SK-N-SH (cell line): ENCODE results near the gene TMEM89.

Source experiments
- ELF1 ChIP-seq: IDR thresholded peaks from 2 replicates; pipeline ENCODE4 v1.4.0; 2012
- EP300 ChIP-seq, 2 experiments: IDR thresholded peaks; 2 replicates each; pipeline versions ENCODE4 v1.4.0 to v1.6.1; 2012; ENCODE audit warnings: borderline replicate concordance in 1 of 2, low read depth in 1 of 2, low read length in 1 of 2
- EZH2phosphoT487 ChIP-seq: fragments of 200-600 bp; sonication (generic); IDR thresholded peaks from 2 replicates; pipeline ENCODE4 v1.6.1; 2017; ENCODE audit warnings: low read depth, mixed run types, mild to moderate bottlenecking, antibody characterized with exemption, moderate library complexity, borderline replicate concordance
- IRF3 ChIP-seq: fragments of 150-350 bp; IDR thresholded peaks from 2 replicates; pipeline ENCODE4 v1.6.1; 2016; ENCODE audit warnings: mild to moderate bottlenecking, low read depth, low read length
- MAX ChIP-seq: IDR thresholded peaks from 2 replicates; pipeline ENCODE4 v1.4.0; 2012; ENCODE audit warnings: low read depth
- POLR2AphosphoS5 ChIP-seq: IDR thresholded peaks from 2 replicates; pipeline ENCODE4 v1.6.1; 2012; ENCODE audit warnings: low read depth, low read length
- RCOR1 ChIP-seq: fragments of 150-350 bp; IDR thresholded peaks from 2 replicates; pipeline ENCODE4 v1.6.1; 2017; ENCODE audit warnings: antibody characterized with exemption, low read length
- SMC3 ChIP-seq: IDR thresholded peaks from 2 replicates; pipeline ENCODE4 v1.6.1; 2012; ENCODE audit warnings: low read depth, low read length, improper control_type of control experiment
- TAF1 ChIP-seq: IDR thresholded peaks from 2 replicates; pipeline ENCODE4 v1.6.1; 2012; ENCODE audit warnings: low read depth, mild to moderate bottlenecking, low read length, moderate library complexity, borderline replicate concordance
- USF2 ChIP-seq: fragments of 150-350 bp; IDR thresholded peaks from 2 replicates; pipeline ENCODE4 v1.6.1; 2017; ENCODE audit warnings: antibody characterized with exemption, low read length, low read depth, borderline replicate concordance
- TF ChIP-seq, protein P1 (sequence below): fragments of 200-600 bp; sonication (generic); IDR thresholded peaks from 2 replicates; pipeline ENCODE4 v1.6.1; 2017; ENCODE audit warnings: antibody characterized with exemption, mild to moderate bottlenecking, moderate library complexity
- TF ChIP-seq, protein P2 (sequence below): IDR thresholded peaks from 2 replicates; pipeline ENCODE4 v1.6.1; 2012; ENCODE audit warnings: mild to moderate bottlenecking, low read depth, low read length, moderate library complexity
- TF ChIP-seq, protein P3 (sequence below): IDR thresholded peaks from 2 replicates; pipeline ENCODE4 v1.4.0; 2012; ENCODE audit warnings: low read depth, borderline replicate concordance

DNA sequence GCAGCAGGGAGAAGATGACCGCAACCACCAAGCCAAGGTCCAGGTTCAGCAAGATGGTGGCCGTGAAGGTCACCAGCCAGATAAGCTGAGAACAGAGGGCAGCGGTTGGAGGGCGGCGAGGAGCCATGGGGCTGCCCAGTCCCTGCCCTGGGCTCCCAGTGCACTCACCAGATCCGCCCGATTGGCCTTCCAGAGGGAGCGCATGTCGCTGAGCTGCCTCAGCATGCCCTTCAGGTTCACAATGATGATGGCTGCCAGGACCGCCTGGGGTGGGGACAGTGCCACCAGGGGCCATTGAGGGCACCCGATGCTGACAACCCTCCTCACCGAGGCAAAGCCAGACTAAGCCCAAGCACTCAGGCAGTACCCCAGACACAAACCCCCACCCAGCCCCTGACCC is 8.3 kb upstream of the TMEM89 start:
- TF ChIP-seq IRF3: no peak
- TF ChIP-seq, protein P1, sequence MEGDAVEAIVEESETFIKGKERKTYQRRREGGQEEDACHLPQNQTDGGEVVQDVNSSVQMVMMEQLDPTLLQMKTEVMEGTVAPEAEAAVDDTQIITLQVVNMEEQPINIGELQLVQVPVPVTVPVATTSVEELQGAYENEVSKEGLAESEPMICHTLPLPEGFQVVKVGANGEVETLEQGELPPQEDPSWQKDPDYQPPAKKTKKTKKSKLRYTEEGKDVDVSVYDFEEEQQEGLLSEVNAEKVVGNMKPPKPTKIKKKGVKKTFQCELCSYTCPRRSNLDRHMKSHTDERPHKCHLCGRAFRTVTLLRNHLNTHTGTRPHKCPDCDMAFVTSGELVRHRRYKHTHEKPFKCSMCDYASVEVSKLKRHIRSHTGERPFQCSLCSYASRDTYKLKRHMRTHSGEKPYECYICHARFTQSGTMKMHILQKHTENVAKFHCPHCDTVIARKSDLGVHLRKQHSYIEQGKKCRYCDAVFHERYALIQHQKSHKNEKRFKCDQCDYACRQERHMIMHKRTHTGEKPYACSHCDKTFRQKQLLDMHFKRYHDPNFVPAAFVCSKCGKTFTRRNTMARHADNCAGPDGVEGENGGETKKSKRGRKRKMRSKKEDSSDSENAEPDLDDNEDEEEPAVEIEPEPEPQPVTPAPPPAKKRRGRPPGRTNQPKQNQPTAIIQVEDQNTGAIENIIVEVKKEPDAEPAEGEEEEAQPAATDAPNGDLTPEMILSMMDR: no peak
- TF ChIP-seq TAF1: no peak
- no peak for TF ChIP-seq EP300 (IDR thresholded peaks at IDR 0.05; ENCODE audit: borderline replicate concordance in 1 of 2, low read depth in 1 of 2, low read length in 1 of 2)
- no peak for TF ChIP-seq USF2
- TF ChIP-seq EZH2phosphoT487: no peak
- TF ChIP-seq POLR2AphosphoS5: no peak
- TF ChIP-seq, protein P2, sequence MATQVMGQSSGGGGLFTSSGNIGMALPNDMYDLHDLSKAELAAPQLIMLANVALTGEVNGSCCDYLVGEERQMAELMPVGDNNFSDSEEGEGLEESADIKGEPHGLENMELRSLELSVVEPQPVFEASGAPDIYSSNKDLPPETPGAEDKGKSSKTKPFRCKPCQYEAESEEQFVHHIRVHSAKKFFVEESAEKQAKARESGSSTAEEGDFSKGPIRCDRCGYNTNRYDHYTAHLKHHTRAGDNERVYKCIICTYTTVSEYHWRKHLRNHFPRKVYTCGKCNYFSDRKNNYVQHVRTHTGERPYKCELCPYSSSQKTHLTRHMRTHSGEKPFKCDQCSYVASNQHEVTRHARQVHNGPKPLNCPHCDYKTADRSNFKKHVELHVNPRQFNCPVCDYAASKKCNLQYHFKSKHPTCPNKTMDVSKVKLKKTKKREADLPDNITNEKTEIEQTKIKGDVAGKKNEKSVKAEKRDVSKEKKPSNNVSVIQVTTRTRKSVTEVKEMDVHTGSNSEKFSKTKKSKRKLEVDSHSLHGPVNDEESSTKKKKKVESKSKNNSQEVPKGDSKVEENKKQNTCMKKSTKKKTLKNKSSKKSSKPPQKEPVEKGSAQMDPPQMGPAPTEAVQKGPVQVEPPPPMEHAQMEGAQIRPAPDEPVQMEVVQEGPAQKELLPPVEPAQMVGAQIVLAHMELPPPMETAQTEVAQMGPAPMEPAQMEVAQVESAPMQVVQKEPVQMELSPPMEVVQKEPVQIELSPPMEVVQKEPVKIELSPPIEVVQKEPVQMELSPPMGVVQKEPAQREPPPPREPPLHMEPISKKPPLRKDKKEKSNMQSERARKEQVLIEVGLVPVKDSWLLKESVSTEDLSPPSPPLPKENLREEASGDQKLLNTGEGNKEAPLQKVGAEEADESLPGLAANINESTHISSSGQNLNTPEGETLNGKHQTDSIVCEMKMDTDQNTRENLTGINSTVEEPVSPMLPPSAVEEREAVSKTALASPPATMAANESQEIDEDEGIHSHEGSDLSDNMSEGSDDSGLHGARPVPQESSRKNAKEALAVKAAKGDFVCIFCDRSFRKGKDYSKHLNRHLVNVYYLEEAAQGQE: no peak
- TF ChIP-seq MAX: no peak
- no peak for TF ChIP-seq RCOR1
- no peak for TF ChIP-seq SMC3
- TF ChIP-seq, protein P3, sequence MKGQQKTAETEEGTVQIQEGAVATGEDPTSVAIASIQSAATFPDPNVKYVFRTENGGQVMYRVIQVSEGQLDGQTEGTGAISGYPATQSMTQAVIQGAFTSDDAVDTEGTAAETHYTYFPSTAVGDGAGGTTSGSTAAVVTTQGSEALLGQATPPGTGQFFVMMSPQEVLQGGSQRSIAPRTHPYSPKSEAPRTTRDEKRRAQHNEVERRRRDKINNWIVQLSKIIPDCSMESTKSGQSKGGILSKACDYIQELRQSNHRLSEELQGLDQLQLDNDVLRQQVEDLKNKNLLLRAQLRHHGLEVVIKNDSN: no peak
- TF ChIP-seq ELF1: no peak
